GM12878 (cell line): Measurements from ENCODE around the gene UQCC2.

Source experiments
- ESRRA ChIP-seq: IDR thresholded peaks from 2 replicates; pipeline ENCODE4 v1.6.1; 2012; ENCODE audit warnings: mild to moderate bottlenecking, low read length, improper control_type of control experiment
- HDAC2 ChIP-seq: fragments of 200-600 bp; sonication (generic); IDR thresholded peaks from 2 replicates; pipeline ENCODE4 v1.6.1; 2017
- NRF1 ChIP-seq: conservative IDR thresholded peaks from 2 replicates; pipeline ENCODE4 v1.6.1; 2011; ENCODE audit warnings: mild to moderate bottlenecking, low read depth, low read length, improper control_type of control experiment
- POLR2AphosphoS2 ChIP-seq: IDR thresholded peaks from 2 replicates; pipeline ENCODE4 v1.6.1; 2011; ENCODE audit warnings: low read depth, mild to moderate bottlenecking, low read length, improper control_type of control experiment, moderate library complexity
- SP1 ChIP-seq: IDR thresholded peaks from one replicate; pipeline ENCODE4 v1.6.1; 2011; ENCODE audit warnings: low read depth, low read length
- TAF1 ChIP-seq: IDR thresholded peaks from 2 replicates; pipeline ENCODE4 v1.6.1; 2011; ENCODE audit warnings: mild to moderate bottlenecking, low read depth, low read length, borderline replicate concordance
- TCF12 ChIP-seq: IDR thresholded peaks from 2 replicates; pipeline ENCODE4 v1.6.1; 2011; ENCODE audit warnings: low read depth, mild to moderate bottlenecking, low read length
- ZBED1 ChIP-seq: IDR thresholded peaks from 2 replicates; pipeline ENCODE4 v1.6.1; 2016; ENCODE audit warnings: borderline replicate concordance
- ZSCAN29 ChIP-seq: fragments of 450-650 bp; IDR thresholded peaks from 2 replicates; pipeline ENCODE4 v1.6.1; 2017; ENCODE audit warnings: mild to moderate bottlenecking, moderate library complexity
- TF ChIP-seq, protein P1 (sequence below), 3 experiments: IDR thresholded peaks in 2 of 3; conservative IDR thresholded peaks in 1 of 3; 2 replicates each; pipeline ENCODE4 v1.5.1; 2011; ENCODE audit warnings: low read depth in 3 of 3, low read length in 3 of 3, mild to moderate bottlenecking in 3 of 3, control low read depth in 2 of 3, moderate library complexity in 2 of 3, inconsistent platforms in 1 of 3, mixed read lengths in 1 of 3; ENCODE audit not compliant: control insufficient read depth in 2 of 3, insufficient read depth in 1 of 3; ENCODE audit errors: extremely low read depth in 1 of 3
- TF ChIP-seq, protein P2 (sequence below): IDR thresholded peaks from 2 replicates; pipeline ENCODE4 v1.6.1; 2012; ENCODE audit warnings: low read depth, low read length, improper control_type of control experiment

DNA sequence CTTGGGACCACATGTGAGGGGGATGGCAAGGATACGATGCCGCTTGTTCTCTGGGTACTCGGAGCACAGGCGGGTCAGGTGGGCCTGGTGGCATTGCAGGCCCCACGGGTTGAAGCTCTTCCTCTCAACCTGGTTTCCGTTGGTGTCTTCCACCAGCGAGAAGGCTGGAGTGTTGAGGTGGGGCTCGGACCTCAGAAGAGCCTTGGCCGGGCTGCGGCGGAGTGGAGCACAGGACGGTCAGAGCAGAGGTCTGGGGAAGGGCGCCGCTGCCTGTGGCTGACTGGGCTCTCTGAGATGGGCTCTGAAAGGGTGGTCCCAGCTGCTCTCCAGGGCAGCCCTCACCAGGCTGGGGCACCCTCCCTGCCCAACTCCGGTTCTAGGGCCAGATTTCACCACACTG, 15.2 kb upstream of the UQCC2 start:
- no peak for TF ChIP-seq SP1
- TF ChIP-seq, protein P1, sequence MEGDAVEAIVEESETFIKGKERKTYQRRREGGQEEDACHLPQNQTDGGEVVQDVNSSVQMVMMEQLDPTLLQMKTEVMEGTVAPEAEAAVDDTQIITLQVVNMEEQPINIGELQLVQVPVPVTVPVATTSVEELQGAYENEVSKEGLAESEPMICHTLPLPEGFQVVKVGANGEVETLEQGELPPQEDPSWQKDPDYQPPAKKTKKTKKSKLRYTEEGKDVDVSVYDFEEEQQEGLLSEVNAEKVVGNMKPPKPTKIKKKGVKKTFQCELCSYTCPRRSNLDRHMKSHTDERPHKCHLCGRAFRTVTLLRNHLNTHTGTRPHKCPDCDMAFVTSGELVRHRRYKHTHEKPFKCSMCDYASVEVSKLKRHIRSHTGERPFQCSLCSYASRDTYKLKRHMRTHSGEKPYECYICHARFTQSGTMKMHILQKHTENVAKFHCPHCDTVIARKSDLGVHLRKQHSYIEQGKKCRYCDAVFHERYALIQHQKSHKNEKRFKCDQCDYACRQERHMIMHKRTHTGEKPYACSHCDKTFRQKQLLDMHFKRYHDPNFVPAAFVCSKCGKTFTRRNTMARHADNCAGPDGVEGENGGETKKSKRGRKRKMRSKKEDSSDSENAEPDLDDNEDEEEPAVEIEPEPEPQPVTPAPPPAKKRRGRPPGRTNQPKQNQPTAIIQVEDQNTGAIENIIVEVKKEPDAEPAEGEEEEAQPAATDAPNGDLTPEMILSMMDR (IDR thresholded peaks at IDR 0.05 in 2 of 3, conservative IDR thresholded peaks at IDR 0.05 in 1 of 3; ENCODE audit: control insufficient read depth in 2 of 3, extremely low read depth in 1 of 3, insufficient read depth in 1 of 3, low read depth in 3 of 3, low read length in 3 of 3): no peak
- TF ChIP-seq ZSCAN29: no peak
- no peak for TF ChIP-seq ESRRA
- TF ChIP-seq, protein P2, sequence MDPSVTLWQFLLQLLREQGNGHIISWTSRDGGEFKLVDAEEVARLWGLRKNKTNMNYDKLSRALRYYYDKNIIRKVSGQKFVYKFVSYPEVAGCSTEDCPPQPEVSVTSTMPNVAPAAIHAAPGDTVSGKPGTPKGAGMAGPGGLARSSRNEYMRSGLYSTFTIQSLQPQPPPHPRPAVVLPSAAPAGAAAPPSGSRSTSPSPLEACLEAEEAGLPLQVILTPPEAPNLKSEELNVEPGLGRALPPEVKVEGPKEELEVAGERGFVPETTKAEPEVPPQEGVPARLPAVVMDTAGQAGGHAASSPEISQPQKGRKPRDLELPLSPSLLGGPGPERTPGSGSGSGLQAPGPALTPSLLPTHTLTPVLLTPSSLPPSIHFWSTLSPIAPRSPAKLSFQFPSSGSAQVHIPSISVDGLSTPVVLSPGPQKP: no peak
- TF ChIP-seq POLR2AphosphoS2: no peak
- no peak for TF ChIP-seq TAF1
- TF ChIP-seq ZBED1: no peak
- TF ChIP-seq NRF1: no peak
- no peak for TF ChIP-seq HDAC2
- no peak for TF ChIP-seq TCF12
